Nephron progenitor cell (in vitro differentiated cells): ENCODE data around the gene MUC13.

Experiments used
- DNase-seq: peaks from one replicate; pipeline ENCODE4 v3.0.0; 2021
- H3K27ac Mint-ChIP-seq: 2 replicates; pipeline ENCODE4 v1.8.0; 2021; ENCODE audit warnings: mild to moderate bottlenecking, moderate library complexity, mixed read lengths
- H3K27me3 Mint-ChIP-seq: 2 replicates; pipeline ENCODE4 v1.8.0; 2021; ENCODE audit warnings: mild to moderate bottlenecking, low read depth, mixed read lengths; ENCODE audit not compliant: poor library complexity
- H3K36me3 Mint-ChIP-seq: 2 replicates; pipeline ENCODE4 v1.8.0; 2021; ENCODE audit warnings: low read depth, mixed read lengths
- H3K4me1 Mint-ChIP-seq: 2 replicates; pipeline ENCODE4 v1.8.0; 2021; ENCODE audit warnings: mixed read lengths
- H3K4me3 Mint-ChIP-seq: 2 replicates; pipeline ENCODE4 v1.8.0; 2021; ENCODE audit warnings: mild to moderate bottlenecking, moderate library complexity, mixed read lengths
- H3K9me3 Mint-ChIP-seq: 2 replicates; pipeline ENCODE4 v1.8.0; 2021; ENCODE audit warnings: mild to moderate bottlenecking, moderate library complexity, mixed read lengths
- CTCF ChIP-seq: fragments of 200-600 bp; sonication (generic); IDR thresholded peaks from 2 replicates; pipeline ENCODE4 v1.5.0; 2021; ENCODE audit warnings: antibody characterized with exemption

Gene MUC13

GRCh38 chr3:124895756-124896155, 38.8 kb downstream of the MUC13 start:
- DNase-seq = no peak
- Mint-ChIP-seq H3K27ac (no peak overlapping the region), H3K4me3 (no peak overlapping the region), H3K36me3 (no peaks in the 10 kb centered on the region), H3K9me3 (no peaks in the 10 kb centered on the region), H3K27me3 (peaks cover 10% of the 10 kb centered on the region), H3K4me1 (no peaks in the 10 kb centered on the region)
- TF ChIP-seq CTCF = no peak

- Mint-ChIP-seq H3K4me1 (peaks cover 9% of the 10 kb centered on the region), H3K27ac (no peak overlapping the region), H3K4me3 (no peak overlapping the region), H3K36me3 (no peaks in the 10 kb centered on the region), H3K27me3 (peaks cover 10% of the 10 kb centered on the region), H3K9me3 (no peaks in the 10 kb centered on the region)
- no peak for TF ChIP-seq CTCF
- no peak for DNase-seq
Measured at GRCh38 chr3:124893526-124893925, 41.0 kb downstream of the MUC13 start.

GRCh38 chr3:124890573-124891190, 43.9 kb downstream of the MUC13 start:
- no peak for TF ChIP-seq CTCF
- peaks cover 19% of the 10 kb centered on the region for H3K4me1 Mint-ChIP-seq
- no peak overlapping the region for H3K27ac Mint-ChIP-seq
- H3K36me3 Mint-ChIP-seq = no peaks in the 10 kb centered on the region
- H3K27me3 Mint-ChIP-seq = peaks cover 5% of the 10 kb centered on the region
- H3K4me3 Mint-ChIP-seq = no peak overlapping the region
- no peak for DNase-seq
- H3K9me3 Mint-ChIP-seq = no peaks in the 10 kb centered on the region

GRCh38 chr3:124888482-124889441, 45.8 kb downstream of the MUC13 start:
- DNase-seq = no peak
- Mint-ChIP-seq H3K27ac (peak overlapping the region; percentile 45), H3K4me1 (peaks cover 38% of the 10 kb centered on the region), H3K9me3 (no peaks in the 10 kb centered on the region), H3K4me3 (peak overlapping the region; percentile 74), H3K27me3 (peaks cover 2% of the 10 kb centered on the region), H3K36me3 (no peaks in the 10 kb centered on the region)
- TF ChIP-seq CTCF = no peak

- Mint-ChIP-seq H3K36me3 (no peaks in the 10 kb centered on the region), H3K27me3 (peaks cover 2% of the 10 kb centered on the region), H3K4me1 (peaks cover 47% of the 10 kb centered on the region), H3K9me3 (no peaks in the 10 kb centered on the region), H3K4me3 (peak overlapping the region; percentile 74), H3K27ac (no peak overlapping the region)
- DNase-seq = no peak
- no peak for TF ChIP-seq CTCF
Measured at GRCh38 chr3:124887932-124888298, 46.6 kb downstream of the MUC13 start.
